Astrocyte of the spinal cord (primary cell): ENCODE results near the gene ABLIM1.

Experiments
- DNase-seq: peaks from one replicate; pipeline ENCODE4 v3.0.0; 2011; ENCODE audit warnings: low read depth, low spot score
- H3K4me3 ChIP-seq: 2 replicates; pipeline ENCODE4 v1.5.1; 2011; ENCODE audit warnings: low read depth, mild to moderate bottlenecking, low read length, moderate library complexity
- CTCF ChIP-seq: IDR thresholded peaks from 2 replicates; pipeline ENCODE4 v1.5.1; 2012; ENCODE audit warnings: low read depth, mild to moderate bottlenecking, low read length, inconsistent platforms
- in situ Hi-C: cut with HindIII; loops from 2 replicates; pipeline ENCODE4 v1.10.0; 2017; ENCODE audit warnings: low sequenced_read_pairs

The ABLIM1 gene

DNA sequence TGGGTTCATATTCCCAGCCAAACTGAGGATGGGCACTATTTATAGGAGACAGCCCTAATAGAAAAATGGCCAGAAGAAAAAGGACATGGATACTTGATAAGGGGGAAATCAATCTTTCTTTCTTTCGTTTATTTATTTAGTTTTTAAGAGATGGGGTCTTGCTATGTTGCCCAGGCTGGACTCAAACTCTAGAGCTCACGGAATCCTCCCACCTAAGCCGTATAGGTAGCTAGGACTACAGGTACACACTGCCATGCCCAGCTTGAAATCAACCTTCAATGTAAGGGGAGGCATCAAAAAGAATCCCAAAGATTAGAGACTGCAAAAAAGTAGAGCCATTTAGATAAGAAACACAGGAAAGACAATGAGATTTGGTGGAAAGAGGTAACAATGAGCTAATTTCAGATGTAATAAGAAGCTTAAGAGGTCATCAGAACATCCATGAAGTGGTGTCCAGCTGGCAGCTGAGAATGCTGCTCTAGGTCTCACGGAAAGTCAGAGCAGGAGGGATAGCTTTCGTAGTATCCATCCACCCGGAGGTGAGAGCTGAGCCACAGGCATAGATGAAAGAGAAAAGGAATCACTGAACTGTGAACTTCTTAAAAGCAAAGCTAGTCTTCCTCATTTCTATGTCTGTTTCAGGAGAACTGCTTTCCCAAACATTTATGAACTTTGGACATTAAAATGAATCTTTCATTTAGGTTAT lies 10.5 kb upstream of the ABLIM1 start:
- no peak overlapping the region for H3K4me3 ChIP-seq
- in situ Hi-C loops, result no loop called here
- DNase-seq, result no peak
- TF ChIP-seq CTCF, result no peak

DNA sequence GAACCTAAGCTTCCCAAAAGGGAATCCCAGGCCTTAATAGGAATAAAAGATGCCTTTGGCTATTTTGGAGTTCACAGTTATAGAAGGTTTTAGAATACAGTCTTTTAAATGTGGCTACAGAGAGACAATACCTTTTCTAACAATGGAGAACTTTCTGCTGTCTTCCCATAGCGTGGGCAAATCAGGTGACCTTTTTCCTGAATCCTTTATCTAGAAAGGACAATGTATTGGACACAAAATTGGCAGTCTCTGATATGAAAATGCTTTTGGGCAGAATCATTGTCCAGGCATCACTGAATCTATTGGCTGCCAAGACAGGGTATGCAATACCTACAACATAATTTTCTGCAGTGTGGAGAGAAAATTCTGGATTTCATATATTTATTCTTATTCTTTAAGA lies 7.8 kb upstream of the ABLIM1 start:
- in situ Hi-C loops, result no loop called here
- H3K4me3 ChIP-seq, result no peak overlapping the region
- no peak for DNase-seq
- no peak for TF ChIP-seq CTCF

DNA sequence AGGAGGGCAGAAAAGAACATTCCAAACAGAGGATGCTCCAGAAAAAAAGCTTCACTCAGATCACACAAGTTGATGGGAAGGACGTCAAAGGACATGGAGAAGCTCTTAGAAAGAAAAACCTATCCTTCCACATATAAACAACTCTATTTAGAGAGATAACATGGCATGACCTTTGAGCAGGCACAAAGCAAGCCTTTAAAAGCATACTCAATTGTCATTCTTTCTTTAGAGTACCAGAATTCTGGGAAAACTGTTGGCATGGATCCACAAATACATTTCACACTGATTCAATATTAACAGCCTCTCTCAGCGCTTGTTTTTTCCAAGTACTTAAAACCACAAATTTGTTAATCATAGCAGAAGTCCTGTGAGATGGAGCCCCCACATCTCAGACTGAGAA lies 7.3 kb upstream of the ABLIM1 start:
- no peak for DNase-seq
- no peak overlapping the region for H3K4me3 ChIP-seq
- no peak for TF ChIP-seq CTCF
- in situ Hi-C loops, result no loop called here

DNA sequence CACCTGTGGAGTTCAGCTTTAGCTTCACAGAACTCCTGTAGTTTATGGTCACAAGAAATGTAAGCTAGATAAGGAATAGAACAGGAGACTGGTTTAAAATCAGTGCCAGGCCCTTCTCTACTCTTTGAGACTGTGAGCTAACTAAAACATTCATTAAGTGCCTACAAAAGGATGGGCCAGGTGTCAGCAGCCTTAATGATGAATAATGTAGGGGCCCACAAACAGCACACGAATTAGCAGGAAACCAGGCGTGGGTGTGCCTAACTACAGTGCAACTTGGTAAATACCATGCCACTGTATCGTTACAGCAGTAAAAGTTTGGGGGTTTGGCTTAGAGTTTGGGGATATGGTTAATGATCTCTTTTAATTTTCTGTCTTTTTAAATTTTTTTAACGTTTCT lies 6.1 kb upstream of the ABLIM1 start:
- TF ChIP-seq CTCF, result no peak
- in situ Hi-C loops, result no loop called here

DNA sequence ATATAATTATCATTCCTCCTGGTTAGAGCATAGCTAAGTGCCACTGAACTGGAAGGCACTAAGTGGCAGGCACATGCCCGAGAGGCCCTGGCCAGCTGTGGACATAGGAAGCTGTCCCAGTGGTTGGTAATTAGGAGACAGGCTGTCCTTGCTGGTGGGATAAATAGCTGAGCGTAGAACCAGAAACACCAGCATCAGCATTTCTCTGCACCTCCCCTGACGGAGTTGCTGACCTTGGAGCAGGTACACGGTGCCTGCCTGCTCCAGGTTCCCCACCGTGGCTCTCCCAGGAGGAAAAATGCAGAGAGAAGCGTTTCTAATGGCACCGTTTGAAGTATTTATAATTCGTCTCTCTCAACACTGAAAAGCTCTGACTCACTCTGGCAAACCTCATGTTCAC lies 5.6 kb upstream of the ABLIM1 start:
- no peak for TF ChIP-seq CTCF
- H3K4me3 ChIP-seq, result no peak overlapping the region
- no peak for DNase-seq
- in situ Hi-C loops, result no loop called here

More for the DNA sequence above, 6.1 kb upstream of the ABLIM1 start:
- DNase-seq, result no peak
- no peak overlapping the region for H3K4me3 ChIP-seq

DNA sequence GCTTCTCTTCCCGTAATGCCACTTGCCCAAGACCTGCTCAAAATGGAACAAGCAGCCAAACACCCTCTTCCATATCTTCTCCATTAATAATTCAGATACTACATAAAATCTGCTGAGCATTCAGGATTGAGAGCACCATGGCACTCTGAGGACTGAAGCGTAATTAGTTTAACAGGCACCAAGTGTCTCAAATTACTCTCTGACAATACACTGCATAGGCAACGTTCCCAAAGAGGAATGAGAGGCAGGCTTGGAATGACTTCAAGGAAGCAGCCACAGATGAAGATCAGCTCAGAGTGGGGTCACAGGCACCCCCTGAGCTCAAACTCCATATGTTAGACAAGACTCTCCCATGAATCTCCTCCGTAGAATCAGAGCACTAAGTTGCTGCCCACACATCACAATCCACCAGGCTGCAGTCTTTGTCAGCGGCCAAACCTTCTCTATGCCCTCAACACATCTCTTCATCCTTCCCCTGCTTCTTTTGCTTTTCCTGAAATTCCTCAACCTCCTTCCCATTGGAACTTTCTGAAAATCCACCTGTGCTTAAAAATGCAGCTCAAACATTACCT lies 4.7 kb upstream of the ABLIM1 start:
- in situ Hi-C loops, result no loop called here
- TF ChIP-seq CTCF, result no peak
- H3K4me3 ChIP-seq, result no peak overlapping the region
- DNase-seq, result no peak
